Psoas muscle (tissue), 8 donors: ENCODE results near the gene ALS2CL. TPM values are rescaled to one million over a fixed set of nuclear protein-coding genes. Genes with fewer than 3 reads are reported as not detected.

ENCODE experiments used
- ATAC-seq, 4 donors: fragments of 200-7000 bp; cut with Tn5 transposase; one replicate each; pipeline ENCODE4 v1.9.1; 2020; ENCODE audit warnings: moderate library complexity in 3 of 4, mild to moderate bottlenecking in 2 of 4
- DNase-seq, 2 donors: peaks; one replicate each; pipeline ENCODE4 v3.0.0-alpha.2; 2020
- H3K27ac ChIP-seq: fragments of 200-600 bp; one replicate; pipeline ENCODE4 v1.8.0; 2022
- H3K27me3 ChIP-seq, 3 donors: fragments of 200-600 bp in 1 of 3; one replicate each; pipeline versions ENCODE4 v1.6.1 to v1.8.0; 2013 to 2022; ENCODE audit warnings: low read length in 2 of 3, mild to moderate bottlenecking in 2 of 3, moderate library complexity in 1 of 3; ENCODE audit not compliant: insufficient read depth in 3 of 3
- H3K36me3 ChIP-seq, 2 donors: fragments of 200-600 bp in 1 of 2; one replicate each; pipeline versions ENCODE4 v1.6.1 to v1.8.0; 2013 to 2022; ENCODE audit warnings: low read depth in 1 of 2, mild to moderate bottlenecking in 1 of 2, moderate library complexity in 1 of 2; ENCODE audit not compliant: insufficient read depth in 1 of 2
- H3K4me1 ChIP-seq: fragments of 200-600 bp; one replicate; pipeline ENCODE4 v1.8.0; 2022
- H3K4me3 ChIP-seq: fragments of 200-600 bp; one replicate; pipeline ENCODE4 v1.8.0; 2022; ENCODE audit warnings: mild to moderate bottlenecking
- H3K9me3 ChIP-seq: fragments of 200-600 bp; one replicate; pipeline ENCODE4 v1.8.0; 2022
- CTCF ChIP-seq: fragments of 200-600 bp; IDR thresholded peaks from one replicate; pipeline ENCODE4 v1.8.0; 2022; ENCODE audit warnings: antibody characterized with exemption
- WGBS, 3 donors: extraction: QIAGEN DNeasy Blood & Tissue Kit; methylation state at CpG; one replicate each; pipeline versions ENCODE4 v1.1.6 to v1.1.7; 2013; 5-methylcytosine and 5-hydroxymethylcytosine counted together
- intact Hi-C, 2 donors: fragments of 100-400 bp; cut with DNase I; formaldehyde crosslinking; loops; one replicate each; pipeline versions ENCODE4 v1.11.0 to v1.14.2; 2022
- polyA plus RNA-seq, 3 donors: library from polyadenylated mRNA; stranded (reverse); fragments of 200-250 nt; gene quantifications; one replicate each; pipeline ENCODE4 v1.2.3, GENCODE V29; 2013
- total RNA-seq, 4 donors: library from RNA; stranded (reverse); fragmentation: NEBNext Ultra II Directional in 2 of 4; extraction: Animal tissue kit (Norgen Biotek cat#: 25700) in 2 of 4; gene quantifications; one replicate each; pipeline versions ENCODE4 v1.2.1 to v1.2.4, GENCODE V29; 2021 to 2023
- donor health status: healthy with polysubstance abuse.
- donor health status: DM: no; HTN: no; CAD: no; lungs with moderate emphysema.
- donor health status: Bipolar disorder and iron deficiency.
- donor health status: healthy.
- donor health status: DM: yes; HTN: yes; CAD: no.
- donor health status: DM: no; HTN: no; CAD: no.
- donor health status: DM: no; HTN: no; CAD: no.
- donor health status: DM: yes; HTN: yes; CAD: no.

The ALS2CL gene
- total and polyA plus RNA-seq, 7 donors = 5.0 to 10.1 (median 6.3) TPM

GRCh38 chr3:46640927-46641326 lies 52.6 kb downstream of the ALS2CL start:
- no peak for TF ChIP-seq CTCF
- 72 to 84% (median 81%) methylated on average over 3 of the region's 3 CpGs for WGBS, 3 donors
- no peaks in the 10 kb centered on the region for H3K4me1 ChIP-seq
- H3K4me3 ChIP-seq = no peak overlapping the region
- no peaks in the 10 kb centered on the region for H3K27me3 ChIP-seq
- ATAC-seq (no peak), DNase-seq (no peak)
- intact Hi-C loops = no loop called here
- no peak overlapping the region for H3K27ac ChIP-seq
- no peaks in the 10 kb centered on the region for H3K36me3 ChIP-seq
- peaks cover 2% of the 10 kb centered on the region for H3K9me3 ChIP-seq

GRCh38 chr3:46639221-46639620 lies 54.3 kb downstream of the ALS2CL start:
- Histone ChIP-seq H3K27me3 (no peaks in the 10 kb centered on the region), H3K36me3 (no peaks in the 10 kb centered on the region), H3K4me1 (no peaks in the 10 kb centered on the region), H3K27ac (no peak overlapping the region), H3K9me3 (peaks cover 2% of the 10 kb centered on the region), H3K4me3 (no peak overlapping the region)
- intact Hi-C loops = no loop called here
- DNase-seq (no peak), ATAC-seq (no peak)
- no peak for TF ChIP-seq CTCF

- no peak overlapping the region for H3K27ac ChIP-seq
- H3K9me3 ChIP-seq = peaks cover 2% of the 10 kb centered on the region
- DNase-seq = no peak
- ATAC-seq = no peak
- no peak overlapping the region for H3K4me3 ChIP-seq
- no peaks in the 10 kb centered on the region for H3K27me3 ChIP-seq
- H3K36me3 ChIP-seq = no peaks in the 10 kb centered on the region
- intact Hi-C loops = loop anchor here in 1 of 2 donors (5.0 kb wide), 1 partner anchor 68 kb away; the partner anchor contains the start of gene LRRC2
- no peak for TF ChIP-seq CTCF
- WGBS, 3 donors = 62 to 73% (median 64%) methylated on average over 3 of the region's 3 CpGs
- no peaks in the 10 kb centered on the region for H3K4me1 ChIP-seq
Measured at GRCh38 chr3:46634856-46635255, 58.6 kb downstream of the ALS2CL start.

GRCh38 chr3:46632792-46633191 lies 60.7 kb downstream of the ALS2CL start:
- intact Hi-C loops = loop anchor here in 1 of 2 donors (5.0 kb wide), 1 partner anchor 65 kb away; the partner anchor contains the start of gene LRRC2
- 42 to 47% (median 45%) methylated on average over 1 of the region's 1 CpG for WGBS, 3 donors
- peak in 1 of 2 donors; percentile 44 for DNase-seq

More at GRCh38 chr3:46632792-46633191, 60.7 kb downstream of the ALS2CL start:
- no peak overlapping the region for H3K27ac ChIP-seq
- peak in 3 of 4 donors; percentile 20 to 48 (median 44) for ATAC-seq
- H3K27me3 ChIP-seq = no peaks in the 10 kb centered on the region
- no peaks in the 10 kb centered on the region for H3K9me3 ChIP-seq
- TF ChIP-seq CTCF = no peak
- peaks cover 12% of the 10 kb centered on the region for H3K4me1 ChIP-seq
- no peaks in the 10 kb centered on the region for H3K36me3 ChIP-seq
- no peak overlapping the region for H3K4me3 ChIP-seq
